ENCODE data around the gene FXYD6.

The FXYD6 gene

GRCh38 chr11:117822074-117823033 is 54.1 kb downstream of the FXYD6 start:
- DNase-seq (ENCODE audit: low read depth, low spot score) = no peak
- H3K9me3 ChIP-seq (ENCODE audit: control insufficient read depth, insufficient read depth, low read length) = no peaks in the 10 kb centered on the region
- no peaks in the 10 kb centered on the region for H3K36me3 ChIP-seq (ENCODE audit: control insufficient read depth, insufficient read depth, low read length)
- no peak overlapping the region for H3K4me3 ChIP-seq (ENCODE audit: low read length)
- no peaks in the 10 kb centered on the region for H3K27me3 ChIP-seq (ENCODE audit: control insufficient read depth, insufficient read depth, low read length)
- H3K27ac ChIP-seq (ENCODE audit: low read length) = no peak overlapping the region
- WGBS (ENCODE audit: insufficient coverage, insufficient read length) = no CpG with 5 or more reads among the region's 33 CpGs
- H3K4me1 ChIP-seq (ENCODE audit: control insufficient read depth, insufficient read depth, low read length) = peaks cover 6% of the 10 kb centered on the region

- H3K27ac ChIP-seq (ENCODE audit: low read length) = no peak overlapping the region
- H3K4me3 ChIP-seq (ENCODE audit: low read length) = no peak overlapping the region
- no peaks in the 10 kb centered on the region for H3K9me3 ChIP-seq (ENCODE audit: control insufficient read depth, insufficient read depth, low read length)
- H3K27me3 ChIP-seq (ENCODE audit: control insufficient read depth, insufficient read depth, low read length) = no peaks in the 10 kb centered on the region
- no peaks in the 10 kb centered on the region for H3K36me3 ChIP-seq (ENCODE audit: control insufficient read depth, insufficient read depth, low read length)
- H3K4me1 ChIP-seq (ENCODE audit: control insufficient read depth, insufficient read depth, low read length) = peaks cover 10% of the 10 kb centered on the region
- no CpG with 5 or more reads among the region's 12 CpGs for WGBS (ENCODE audit: insufficient coverage, insufficient read length)
- no peak for DNase-seq (ENCODE audit: low read depth, low spot score)
Measured at GRCh38 chr11:117821431-117821830, 55.0 kb downstream of the FXYD6 start.

GRCh38 chr11:117820516-117820915 is 55.9 kb downstream of the FXYD6 start:
- no peak for DNase-seq (ENCODE audit: low read depth, low spot score)
- WGBS (ENCODE audit: insufficient coverage, insufficient read length) = no CpG with 5 or more reads among the region's 10 CpGs
- H3K27ac ChIP-seq (ENCODE audit: low read length) = no peak overlapping the region
- peaks cover 10% of the 10 kb centered on the region for H3K4me1 ChIP-seq (ENCODE audit: control insufficient read depth, insufficient read depth, low read length)
- H3K9me3 ChIP-seq (ENCODE audit: control insufficient read depth, insufficient read depth, low read length) = no peaks in the 10 kb centered on the region
- no peaks in the 10 kb centered on the region for H3K36me3 ChIP-seq (ENCODE audit: control insufficient read depth, insufficient read depth, low read length)
- no peak overlapping the region for H3K4me3 ChIP-seq (ENCODE audit: low read length)
- H3K27me3 ChIP-seq (ENCODE audit: control insufficient read depth, insufficient read depth, low read length) = no peaks in the 10 kb centered on the region

GRCh38 chr11:117820071-117820470 is 56.4 kb downstream of the FXYD6 start:
- DNase-seq (ENCODE audit: low read depth, low spot score) = no peak
- H3K27ac ChIP-seq (ENCODE audit: low read length) = no peak overlapping the region
- no peaks in the 10 kb centered on the region for H3K27me3 ChIP-seq (ENCODE audit: control insufficient read depth, insufficient read depth, low read length)
- H3K4me1 ChIP-seq (ENCODE audit: control insufficient read depth, insufficient read depth, low read length) = peaks cover 10% of the 10 kb centered on the region
- H3K4me3 ChIP-seq (ENCODE audit: low read length) = no peak overlapping the region
- no CpG with 5 or more reads among the region's 11 CpGs for WGBS (ENCODE audit: insufficient coverage, insufficient read length)
- H3K36me3 ChIP-seq (ENCODE audit: control insufficient read depth, insufficient read depth, low read length) = no peaks in the 10 kb centered on the region
- no peaks in the 10 kb centered on the region for H3K9me3 ChIP-seq (ENCODE audit: control insufficient read depth, insufficient read depth, low read length)

GRCh38 chr11:117819096-117820040 is 57.1 kb downstream of the FXYD6 start:
- DNase-seq (ENCODE audit: low read depth, low spot score) = peak; percentile 74
- no peak overlapping the region for H3K27ac ChIP-seq (ENCODE audit: low read length)
- H3K4me1 ChIP-seq (ENCODE audit: control insufficient read depth, insufficient read depth, low read length) = peaks cover 6% of the 10 kb centered on the region
- H3K36me3 ChIP-seq (ENCODE audit: control insufficient read depth, insufficient read depth, low read length) = no peaks in the 10 kb centered on the region
- WGBS (ENCODE audit: insufficient coverage, insufficient read length) = no CpG with 5 or more reads among the region's 10 CpGs
- no peaks in the 10 kb centered on the region for H3K9me3 ChIP-seq (ENCODE audit: control insufficient read depth, insufficient read depth, low read length)
- H3K4me3 ChIP-seq (ENCODE audit: low read length) = no peak overlapping the region
- no peaks in the 10 kb centered on the region for H3K27me3 ChIP-seq (ENCODE audit: control insufficient read depth, insufficient read depth, low read length)

- no peaks in the 10 kb centered on the region for H3K9me3 ChIP-seq (ENCODE audit: control insufficient read depth, insufficient read depth, low read length)
- no peaks in the 10 kb centered on the region for H3K27me3 ChIP-seq (ENCODE audit: control insufficient read depth, insufficient read depth, low read length)
- no peak overlapping the region for H3K27ac ChIP-seq (ENCODE audit: low read length)
- no peak for DNase-seq (ENCODE audit: low read depth, low spot score)
- no peaks in the 10 kb centered on the region for H3K36me3 ChIP-seq (ENCODE audit: control insufficient read depth, insufficient read depth, low read length)
- peaks cover 7% of the 10 kb centered on the region for H3K4me1 ChIP-seq (ENCODE audit: control insufficient read depth, insufficient read depth, low read length)
- no peak overlapping the region for H3K4me3 ChIP-seq (ENCODE audit: low read length)
- no CpG with 5 or more reads among the region's 9 CpGs for WGBS (ENCODE audit: insufficient coverage, insufficient read length)
Measured at GRCh38 chr11:117818041-117818873, 58.2 kb downstream of the FXYD6 start.

- no peaks in the 10 kb centered on the region for H3K27me3 ChIP-seq (ENCODE audit: control insufficient read depth, insufficient read depth, low read length)
- peak; percentile 79 for DNase-seq (ENCODE audit: low read depth, low spot score)
- no CpG with 5 or more reads among the region's 19 CpGs for WGBS (ENCODE audit: insufficient coverage, insufficient read length)
- no peak overlapping the region for H3K27ac ChIP-seq (ENCODE audit: low read length)
- H3K36me3 ChIP-seq (ENCODE audit: control insufficient read depth, insufficient read depth, low read length) = no peaks in the 10 kb centered on the region
- H3K9me3 ChIP-seq (ENCODE audit: control insufficient read depth, insufficient read depth, low read length) = no peaks in the 10 kb centered on the region
- peaks cover 7% of the 10 kb centered on the region for H3K4me1 ChIP-seq (ENCODE audit: control insufficient read depth, insufficient read depth, low read length)
- H3K4me3 ChIP-seq (ENCODE audit: low read length) = no peak overlapping the region; the same call in 1 of the 2 replicates
Measured at GRCh38 chr11:117817368-117818040, 59.0 kb downstream of the FXYD6 start.

GRCh38 chr11:117816846-117817367 is 59.6 kb downstream of the FXYD6 start:
- Histone ChIP-seq H3K36me3 (ENCODE audit: control insufficient read depth, insufficient read depth, low read length) (no peaks in the 10 kb centered on the region), H3K4me3 (ENCODE audit: low read length) (no peak overlapping the region), H3K27me3 (ENCODE audit: control insufficient read depth, insufficient read depth, low read length) (no peaks in the 10 kb centered on the region), H3K27ac (ENCODE audit: low read length) (no peak overlapping the region), H3K9me3 (ENCODE audit: control insufficient read depth, insufficient read depth, low read length) (no peaks in the 10 kb centered on the region), H3K4me1 (ENCODE audit: control insufficient read depth, insufficient read depth, low read length) (peaks cover 7% of the 10 kb centered on the region)
- WGBS (ENCODE audit: insufficient coverage, insufficient read length) = no CpG with 5 or more reads among the region's 5 CpGs
- DNase-seq (ENCODE audit: low read depth, low spot score) = no peak

- Histone ChIP-seq H3K4me1 (ENCODE audit: control insufficient read depth, insufficient read depth, low read length) (peaks cover 7% of the 10 kb centered on the region), H3K9me3 (ENCODE audit: control insufficient read depth, insufficient read depth, low read length) (no peaks in the 10 kb centered on the region), H3K36me3 (ENCODE audit: control insufficient read depth, insufficient read depth, low read length) (no peaks in the 10 kb centered on the region), H3K27ac (ENCODE audit: low read length) (no peak overlapping the region), H3K4me3 (ENCODE audit: low read length) (no peak overlapping the region), H3K27me3 (ENCODE audit: control insufficient read depth, insufficient read depth, low read length) (no peaks in the 10 kb centered on the region)
- DNase-seq (ENCODE audit: low read depth, low spot score) = no peak
- no CpG with 5 or more reads among the region's 20 CpGs for WGBS (ENCODE audit: insufficient coverage, insufficient read length)
Measured at GRCh38 chr11:117816151-117816741, 60.2 kb downstream of the FXYD6 start.

Measured in iPS DF 6.9 (cell line).